GM10847 (cell line): ENCODE measurements around the gene SGPP2.

Experiments used
- POLR2A ChIP-seq: IDR thresholded peaks from 2 replicates; pipeline ENCODE4 v1.6.1; 2011; ENCODE audit not compliant: insufficient read length; ENCODE audit errors: extremely low read depth

Gene SGPP2

GRCh38 chr2:222523783-222524544, 99.6 kb downstream of the SGPP2 start:
- TF ChIP-seq POLR2A = no peak

GRCh38 chr2:222525811-222526210, 101.5 kb downstream of the SGPP2 start:
- TF ChIP-seq POLR2A = no peak

- no peak for TF ChIP-seq POLR2A
These were observed 102.3 kb downstream of the SGPP2 start for GRCh38 chr2:222526480-222527277.

- TF ChIP-seq POLR2A = no peak
These were observed 108.0 kb downstream of the SGPP2 start for GRCh38 chr2:222532315-222532714.

GRCh38 chr2:222535477-222535876, 111.1 kb downstream of the SGPP2 start:
- no peak for TF ChIP-seq POLR2A

GRCh38 chr2:222538535-222538934, 114.2 kb downstream of the SGPP2 start:
- no peak for TF ChIP-seq POLR2A

- TF ChIP-seq POLR2A = no peak
These were observed 120.3 kb downstream of the SGPP2 start for GRCh38 chr2:222544661-222545060.

- TF ChIP-seq POLR2A = no peak
These were observed 121.8 kb downstream of the SGPP2 start for GRCh38 chr2:222545823-222546795.

- TF ChIP-seq POLR2A = no peak
These were observed 122.7 kb downstream of the SGPP2 start for GRCh38 chr2:222547083-222547482.

GRCh38 chr2:222548992-222549391, 124.6 kb downstream of the SGPP2 start:
- no peak for TF ChIP-seq POLR2A

- no peak for TF ChIP-seq POLR2A
These were observed 130.2 kb downstream of the SGPP2 start for GRCh38 chr2:222554517-222554916.

GRCh38 chr2:222561151-222561550, 136.8 kb downstream of the SGPP2 start:
- TF ChIP-seq POLR2A = no peak

- TF ChIP-seq POLR2A = no peak
These were observed 137.7 kb downstream of the SGPP2 start for GRCh38 chr2:222561817-222562645.

- no peak for TF ChIP-seq POLR2A
These were observed 138.9 kb downstream of the SGPP2 start for GRCh38 chr2:222563106-222563718.
